ENCODE data around the gene COX10. TPM values are rescaled to one million over a fixed set of nuclear protein-coding genes. Genes with fewer than 3 reads are reported as not detected.

Gene COX10
- total RNA-seq = 15.3 and 17.7 TPM in 2 replicates

GRCh38 chr17:14069251-14070021 is at the start of gene COX10:
Gene COX10, plus strand, starts transcription at chr17:14069504. Its CDS starts 102 bp downstream, at chr17:14069606.

GRCh38 chr17:14236762-14237161 is 167.5 kb downstream of the COX10 start, which contains the start of gene CDRT15:
Gene CDRT15, minus strand, starts transcription at chr17:14236862. Its CDS starts 29 bp downstream, at chr17:14236833.

Other genes starting within 250 kb of the COX10 start
- not detected in 2 replicates for gene CDRT15, start 167.4 kb downstream of the COX10 start, total RNA-seq
- gene HS3ST3B1, start 231.6 kb downstream of the COX10 start, total RNA-seq = 16.3 and 17.5 TPM in 2 replicates